GM10847 (cell line): ENCODE data around the gene KIF14.

Experiments
- POLR2A ChIP-seq: IDR thresholded peaks from 2 replicates; pipeline ENCODE4 v1.6.1; 2011; ENCODE audit not compliant: insufficient read length; ENCODE audit errors: extremely low read depth

KIF14 gene

GRCh38 chr1:200588698-200589097 is 31.9 kb downstream of the KIF14 start:
- TF ChIP-seq POLR2A = no peak

GRCh38 chr1:200564319-200564718 is 56.2 kb downstream of the KIF14 start:
- TF ChIP-seq POLR2A = no peak

GRCh38 chr1:200561856-200562214 is 58.7 kb downstream of the KIF14 start:
- TF ChIP-seq POLR2A = no peak

GRCh38 chr1:200558866-200559459 is 61.6 kb downstream of the KIF14 start:
- TF ChIP-seq POLR2A = no peak

- TF ChIP-seq POLR2A = no peak
Measured at GRCh38 chr1:200556002-200556401, 64.5 kb downstream of the KIF14 start.

- no peak for TF ChIP-seq POLR2A
Measured at GRCh38 chr1:200550367-200550766, 70.2 kb downstream of the KIF14 start.

- TF ChIP-seq POLR2A = no peak
Measured at GRCh38 chr1:200547386-200547785, 73.2 kb downstream of the KIF14 start.

- no peak for TF ChIP-seq POLR2A
Measured at GRCh38 chr1:200546577-200546976, 74.0 kb downstream of the KIF14 start.

- no peak for TF ChIP-seq POLR2A
Measured at GRCh38 chr1:200542162-200542561, 78.4 kb downstream of the KIF14 start.

GRCh38 chr1:200540281-200540680 is 80.3 kb downstream of the KIF14 start:
- TF ChIP-seq POLR2A = no peak

- no peak for TF ChIP-seq POLR2A
Measured at GRCh38 chr1:200538179-200538578, 82.4 kb downstream of the KIF14 start.

GRCh38 chr1:200535605-200536004 is 84.9 kb downstream of the KIF14 start:
- TF ChIP-seq POLR2A = no peak

- no peak for TF ChIP-seq POLR2A
Measured at GRCh38 chr1:200530623-200531261, 89.8 kb downstream of the KIF14 start.

GRCh38 chr1:200528858-200529606 is 91.5 kb downstream of the KIF14 start:
- no peak for TF ChIP-seq POLR2A

- TF ChIP-seq POLR2A = no peak
Measured at GRCh38 chr1:200527670-200528069, 92.9 kb downstream of the KIF14 start.

- TF ChIP-seq POLR2A = no peak
Measured at GRCh38 chr1:200526709-200527612, 93.6 kb downstream of the KIF14 start.
